ENCODE results near the gene RRP36. TPM values are rescaled to one million over a fixed set of nuclear protein-coding genes. Genes with fewer than 3 reads are reported as not detected.
"Not testable (repeated sequence)": the region's sequence is repeated elsewhere in the genome, so short reads cannot be mapped to it uniquely, and the experiment has no call there.

RRP36 gene
- total RNA-seq, 1 donor from 2014 or later: 78.4 TPM

GRCh38 chr6:43033496-43034189 lies 12.2 kb downstream of the RRP36 start:
- intact Hi-C loops (cut with micrococcal nuclease): no loop called here
- Mint-ChIP-seq H3K27ac (no peak overlapping the region), H3K4me1 (ENCODE audit: low read depth) (no peaks in the 10 kb centered on the region), H3K9me3 (no peaks in the 10 kb centered on the region), H3K36me3 (ENCODE audit: low read depth) (peaks cover 73% of the 10 kb centered on the region), H3K4me3 (ENCODE audit: low read depth) (no peak overlapping the region), H3K27me3 (ENCODE audit: low read depth) (no peaks in the 10 kb centered on the region)
- no peak for DNase-seq (ENCODE audit: low spot score)

GRCh38 chr6:43034190-43034525 lies 12.7 kb downstream of the RRP36 start:
- no peaks in the 10 kb centered on the region for H3K4me1 Mint-ChIP-seq (ENCODE audit: low read depth)
- H3K27me3 Mint-ChIP-seq (ENCODE audit: low read depth): no peaks in the 10 kb centered on the region
- H3K36me3 Mint-ChIP-seq (ENCODE audit: low read depth): peaks cover 74% of the 10 kb centered on the region

GRCh38 chr6:43035495-43036194 lies 14.2 kb downstream of the RRP36 start:
- peaks cover 68% of the 10 kb centered on the region for H3K36me3 Mint-ChIP-seq (ENCODE audit: low read depth)
- intact Hi-C loops (cut with micrococcal nuclease): no loop called here
- no peak overlapping the region for H3K27ac Mint-ChIP-seq
- no peaks in the 10 kb centered on the region for H3K4me1 Mint-ChIP-seq (ENCODE audit: low read depth)
- DNase-seq (ENCODE audit: low spot score): no peak
- no peak overlapping the region for H3K4me3 Mint-ChIP-seq (ENCODE audit: low read depth)
- H3K9me3 Mint-ChIP-seq: no peaks in the 10 kb centered on the region
- H3K27me3 Mint-ChIP-seq (ENCODE audit: low read depth): no peaks in the 10 kb centered on the region

More at GRCh38 chr6:43034190-43034525, 12.7 kb downstream of the RRP36 start:
- intact Hi-C loops (cut with micrococcal nuclease): no loop called here
- H3K4me3 Mint-ChIP-seq (ENCODE audit: low read depth): no peak overlapping the region
- H3K27ac Mint-ChIP-seq: no peak overlapping the region
- no peak for DNase-seq (ENCODE audit: low spot score)
- H3K9me3 Mint-ChIP-seq: no peaks in the 10 kb centered on the region

- H3K36me3 Mint-ChIP-seq (ENCODE audit: low read depth): peaks cover 71% of the 10 kb centered on the region
- H3K27me3 Mint-ChIP-seq (ENCODE audit: low read depth): no peaks in the 10 kb centered on the region
- H3K9me3 Mint-ChIP-seq: no peaks in the 10 kb centered on the region
- H3K4me3 Mint-ChIP-seq (ENCODE audit: low read depth): no peak overlapping the region
- H3K27ac Mint-ChIP-seq: no peak overlapping the region
- H3K4me1 Mint-ChIP-seq (ENCODE audit: low read depth): no peaks in the 10 kb centered on the region
- intact Hi-C loops (cut with micrococcal nuclease): no loop called here
- no peak for DNase-seq (ENCODE audit: low spot score)
Measured at GRCh38 chr6:43036712-43037111, 15.3 kb downstream of the RRP36 start.

- Mint-ChIP-seq H3K36me3 (ENCODE audit: low read depth) (peaks cover 69% of the 10 kb centered on the region), H3K4me3 (ENCODE audit: low read depth) (no peak overlapping the region), H3K27me3 (ENCODE audit: low read depth) (no peaks in the 10 kb centered on the region), H3K4me1 (ENCODE audit: low read depth) (no peaks in the 10 kb centered on the region), H3K27ac (no peak overlapping the region), H3K9me3 (no peaks in the 10 kb centered on the region)
- DNase-seq (ENCODE audit: low spot score): no peak
- intact Hi-C loops (cut with micrococcal nuclease): no loop called here
Measured at GRCh38 chr6:43037197-43037596, 15.8 kb downstream of the RRP36 start.

- no peak for DNase-seq (ENCODE audit: low spot score)
- H3K36me3 Mint-ChIP-seq (ENCODE audit: low read depth): peaks cover 71% of the 10 kb centered on the region
- H3K4me3 Mint-ChIP-seq (ENCODE audit: low read depth): no peak overlapping the region
- H3K27ac Mint-ChIP-seq: no peak overlapping the region
- H3K9me3 Mint-ChIP-seq: no peaks in the 10 kb centered on the region
- intact Hi-C loops (cut with micrococcal nuclease): no loop called here
- H3K4me1 Mint-ChIP-seq (ENCODE audit: low read depth): no peaks in the 10 kb centered on the region
- no peaks in the 10 kb centered on the region for H3K27me3 Mint-ChIP-seq (ENCODE audit: low read depth)
Measured at GRCh38 chr6:43037706-43038105, 16.3 kb downstream of the RRP36 start.

- Mint-ChIP-seq H3K9me3 (no peaks in the 10 kb centered on the region), H3K36me3 (ENCODE audit: low read depth) (peaks cover 70% of the 10 kb centered on the region), H3K27ac (no peak overlapping the region), H3K4me1 (ENCODE audit: low read depth) (no peaks in the 10 kb centered on the region), H3K4me3 (ENCODE audit: low read depth) (no peak overlapping the region), H3K27me3 (ENCODE audit: low read depth) (no peaks in the 10 kb centered on the region)
- DNase-seq (ENCODE audit: low spot score): no peak
- intact Hi-C loops (cut with micrococcal nuclease): no loop called here
Measured at GRCh38 chr6:43038727-43039126, 17.3 kb downstream of the RRP36 start.

- Mint-ChIP-seq H3K9me3 (no peaks in the 10 kb centered on the region), H3K36me3 (ENCODE audit: low read depth) (peaks cover 64% of the 10 kb centered on the region), H3K4me1 (ENCODE audit: low read depth) (no peaks in the 10 kb centered on the region), H3K27me3 (ENCODE audit: low read depth) (no peaks in the 10 kb centered on the region), H3K27ac (no peak overlapping the region), H3K4me3 (ENCODE audit: low read depth) (no peak overlapping the region)
- DNase-seq (ENCODE audit: low spot score): no peak
- intact Hi-C loops (cut with micrococcal nuclease): no loop called here
Measured at GRCh38 chr6:43040542-43041257, 19.3 kb downstream of the RRP36 start.

GRCh38 chr6:43041475-43041874 lies 20.1 kb downstream of the RRP36 start:
- H3K36me3 Mint-ChIP-seq (ENCODE audit: low read depth): peaks cover 68% of the 10 kb centered on the region
- intact Hi-C loops (cut with micrococcal nuclease); H3K9me3 Mint-ChIP-seq; H3K27ac Mint-ChIP-seq; H3K4me1 Mint-ChIP-seq (ENCODE audit: low read depth); H3K4me3 Mint-ChIP-seq (ENCODE audit: low read depth); H3K27me3 Mint-ChIP-seq (ENCODE audit: low read depth); DNase-seq (ENCODE audit: low spot score): not testable (repeated sequence)

- H3K27ac Mint-ChIP-seq: no peak overlapping the region
- H3K4me3 Mint-ChIP-seq (ENCODE audit: low read depth): no peak overlapping the region
Measured at GRCh38 chr6:43043310-43043709, 21.9 kb downstream of the RRP36 start.

GRCh38 chr6:43045371-43045930 lies 24.0 kb downstream of the RRP36 start:
- Mint-ChIP-seq H3K36me3 (ENCODE audit: low read depth) (peaks cover 56% of the 10 kb centered on the region), H3K27ac (no peak overlapping the region), H3K4me1 (ENCODE audit: low read depth) (peaks cover 2% of the 10 kb centered on the region), H3K9me3 (no peaks in the 10 kb centered on the region), H3K4me3 (ENCODE audit: low read depth) (no peak overlapping the region), H3K27me3 (ENCODE audit: low read depth) (no peaks in the 10 kb centered on the region)
- no peak for DNase-seq (ENCODE audit: low spot score)
- intact Hi-C loops (cut with micrococcal nuclease): no loop called here

More at GRCh38 chr6:43043310-43043709, 21.9 kb downstream of the RRP36 start:
- intact Hi-C loops (cut with micrococcal nuclease): no loop called here
- DNase-seq (ENCODE audit: low spot score): no peak
- Mint-ChIP-seq H3K36me3 (ENCODE audit: low read depth) (peaks cover 57% of the 10 kb centered on the region), H3K4me1 (ENCODE audit: low read depth) (no peaks in the 10 kb centered on the region), H3K27me3 (ENCODE audit: low read depth) (no peaks in the 10 kb centered on the region), H3K9me3 (no peaks in the 10 kb centered on the region)

- no peak for DNase-seq (ENCODE audit: low spot score)
- H3K4me1 Mint-ChIP-seq (ENCODE audit: low read depth): peaks cover 24% of the 10 kb centered on the region
- peaks cover 57% of the 10 kb centered on the region for H3K36me3 Mint-ChIP-seq (ENCODE audit: low read depth)
- no peaks in the 10 kb centered on the region for H3K27me3 Mint-ChIP-seq (ENCODE audit: low read depth)
- intact Hi-C loops (cut with micrococcal nuclease): no loop called here
- H3K9me3 Mint-ChIP-seq: no peaks in the 10 kb centered on the region
- H3K27ac Mint-ChIP-seq: no peak overlapping the region
- no peak overlapping the region for H3K4me3 Mint-ChIP-seq (ENCODE audit: low read depth)
Measured at GRCh38 chr6:43047998-43048397, 26.6 kb downstream of the RRP36 start.

GRCh38 chr6:43050981-43051380 lies 29.6 kb downstream of the RRP36 start:
- no peak for DNase-seq (ENCODE audit: low spot score)
- H3K4me1 Mint-ChIP-seq (ENCODE audit: low read depth): peaks cover 33% of the 10 kb centered on the region
- no peaks in the 10 kb centered on the region for H3K27me3 Mint-ChIP-seq (ENCODE audit: low read depth)
- H3K36me3 Mint-ChIP-seq (ENCODE audit: low read depth): peaks cover 60% of the 10 kb centered on the region
- no peaks in the 10 kb centered on the region for H3K9me3 Mint-ChIP-seq
- intact Hi-C loops (cut with micrococcal nuclease): loop anchor here (10.0 kb wide), 2 partner anchors 126 to 1486 kb away; partner anchors contain the start of gene CNPY3
- H3K27ac Mint-ChIP-seq: no peak overlapping the region
- no peak overlapping the region for H3K4me3 Mint-ChIP-seq (ENCODE audit: low read depth)
